ENCODE data around the gene DTNBP1.

DTNBP1 gene, protein sequence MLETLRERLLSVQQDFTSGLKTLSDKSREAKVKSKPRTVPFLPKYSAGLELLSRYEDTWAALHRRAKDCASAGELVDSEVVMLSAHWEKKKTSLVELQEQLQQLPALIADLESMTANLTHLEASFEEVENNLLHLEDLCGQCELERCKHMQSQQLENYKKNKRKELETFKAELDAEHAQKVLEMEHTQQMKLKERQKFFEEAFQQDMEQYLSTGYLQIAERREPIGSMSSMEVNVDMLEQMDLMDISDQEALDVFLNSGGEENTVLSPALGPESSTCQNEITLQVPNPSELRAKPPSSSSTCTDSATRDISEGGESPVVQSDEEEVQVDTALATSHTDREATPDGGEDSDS

GRCh38 chr6:15662326-15663129 is at the start of gene DTNBP1:
Gene DTNBP1, minus strand, starts transcription at chr6:15663028. Its CDS starts 159 bp downstream, at chr6:15662869.
- peak; percentile 95 for DNase-seq

GRCh38 chr6:15709651-15710269 is 46.9 kb upstream of the DTNBP1 start:
- DNase-seq = no peak

DNA sequence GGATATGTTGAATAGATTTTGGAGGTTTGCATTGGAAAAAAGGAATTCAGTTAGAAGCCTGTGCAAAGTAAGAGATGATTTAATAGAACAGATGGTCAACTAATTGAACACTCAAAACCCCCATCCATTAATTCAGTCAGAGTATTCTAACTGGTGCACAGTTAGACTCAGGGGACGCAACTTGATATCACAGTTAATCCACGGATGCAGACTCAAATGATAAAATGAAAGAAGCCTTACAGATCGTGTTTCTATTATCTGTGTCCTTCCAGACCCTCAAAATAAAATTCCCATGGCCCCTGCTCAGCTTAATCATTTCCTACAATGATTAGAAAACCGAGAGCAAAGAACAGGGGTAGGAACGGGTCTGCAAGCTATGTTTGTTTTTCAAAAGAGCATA is 45.4 kb upstream of the DTNBP1 start:
- DNase-seq = no peak

DNA sequence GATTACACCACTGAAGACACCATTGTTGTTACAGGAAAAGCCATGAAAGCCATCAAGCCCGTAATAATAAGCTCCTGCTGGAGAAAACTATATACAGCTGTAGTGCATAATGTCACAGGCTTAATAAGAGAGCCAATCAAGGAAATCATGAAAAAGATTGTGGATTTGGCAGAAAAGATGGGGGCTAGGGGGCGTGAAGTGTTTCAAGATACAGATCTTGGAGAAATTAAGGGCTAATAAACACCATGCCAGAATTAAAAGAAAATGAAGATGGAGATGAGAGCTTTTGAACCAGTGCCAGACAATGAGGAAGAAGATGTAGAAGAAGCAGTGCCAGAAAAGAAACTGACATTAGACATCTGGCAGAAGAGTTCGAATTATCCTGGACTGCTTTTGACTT is 43.2 kb upstream of the DTNBP1 start:
- DNase-seq = no peak

- no peak for DNase-seq
Measured at GRCh38 chr6:15698471-15698870, 35.6 kb upstream of the DTNBP1 start.

DNA sequence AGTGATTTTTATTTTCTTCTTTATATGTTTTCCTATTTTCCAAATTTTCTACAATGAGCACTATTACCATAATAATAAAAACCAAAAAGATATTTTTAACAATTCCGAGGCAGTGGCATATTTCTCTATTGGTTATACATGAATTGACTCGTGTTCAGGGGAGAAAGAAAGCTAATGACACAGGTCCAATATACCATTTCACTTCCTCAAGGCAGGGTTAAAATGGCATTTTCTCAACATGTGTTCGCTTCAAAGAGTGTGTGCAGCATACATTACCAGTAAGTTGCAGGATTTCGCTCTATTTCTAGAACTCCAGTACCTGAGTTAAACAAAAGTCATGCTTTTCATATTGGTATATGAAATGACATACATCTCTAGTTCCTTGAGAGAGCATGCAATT is 35.1 kb upstream of the DTNBP1 start:
- no peak for DNase-seq

DNA sequence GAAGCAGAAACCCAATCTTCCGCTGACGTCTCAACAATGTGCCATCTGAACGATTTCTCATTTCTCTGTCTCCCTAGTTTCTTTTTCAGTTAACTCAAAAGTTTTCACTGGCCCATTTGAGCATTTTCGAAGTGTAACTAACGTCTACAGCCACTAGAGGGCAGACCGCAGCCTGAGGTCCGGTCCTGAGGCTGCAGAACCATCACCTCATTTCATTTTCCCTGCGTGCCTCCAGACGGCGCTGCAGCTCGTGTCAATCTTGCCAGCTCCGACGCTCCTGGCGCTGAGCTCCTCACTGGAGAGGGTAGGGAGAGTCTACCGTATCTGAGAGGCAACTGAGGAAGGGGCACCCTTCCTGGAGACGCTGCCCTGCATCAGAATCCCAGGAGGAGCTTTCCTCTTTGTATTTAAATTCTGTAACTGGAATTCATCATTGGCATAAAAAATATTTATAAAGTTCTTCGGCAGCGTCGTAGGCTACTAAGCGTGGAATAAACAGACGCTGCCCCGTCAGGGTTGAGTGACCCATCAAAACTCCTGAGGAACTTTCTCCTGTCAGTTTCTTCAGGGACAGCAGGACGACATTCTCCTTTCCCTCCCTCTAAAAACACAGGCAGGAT is 28.5 kb upstream of the DTNBP1 start:
- peak; percentile 95 for DNase-seq

DNA sequence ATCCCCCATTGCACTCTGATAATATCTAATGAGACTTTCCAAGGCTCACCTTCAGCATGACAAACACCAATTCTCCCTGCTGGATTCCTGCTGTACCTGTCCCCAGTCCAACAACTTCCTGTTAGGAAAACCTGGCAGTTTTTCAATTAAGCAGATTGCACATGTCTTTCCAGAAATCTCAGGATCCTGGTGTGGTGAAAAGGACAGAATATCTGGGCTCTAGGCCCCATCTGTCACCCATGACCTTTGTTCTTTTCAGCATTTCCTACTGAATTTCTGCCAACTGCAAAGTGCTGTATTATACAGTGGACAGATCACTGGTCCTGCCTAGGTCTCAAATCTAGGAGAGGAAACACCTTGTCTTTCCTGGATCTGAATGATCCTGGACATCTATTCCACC is 27.7 kb upstream of the DTNBP1 start:
- DNase-seq = no peak

DNA sequence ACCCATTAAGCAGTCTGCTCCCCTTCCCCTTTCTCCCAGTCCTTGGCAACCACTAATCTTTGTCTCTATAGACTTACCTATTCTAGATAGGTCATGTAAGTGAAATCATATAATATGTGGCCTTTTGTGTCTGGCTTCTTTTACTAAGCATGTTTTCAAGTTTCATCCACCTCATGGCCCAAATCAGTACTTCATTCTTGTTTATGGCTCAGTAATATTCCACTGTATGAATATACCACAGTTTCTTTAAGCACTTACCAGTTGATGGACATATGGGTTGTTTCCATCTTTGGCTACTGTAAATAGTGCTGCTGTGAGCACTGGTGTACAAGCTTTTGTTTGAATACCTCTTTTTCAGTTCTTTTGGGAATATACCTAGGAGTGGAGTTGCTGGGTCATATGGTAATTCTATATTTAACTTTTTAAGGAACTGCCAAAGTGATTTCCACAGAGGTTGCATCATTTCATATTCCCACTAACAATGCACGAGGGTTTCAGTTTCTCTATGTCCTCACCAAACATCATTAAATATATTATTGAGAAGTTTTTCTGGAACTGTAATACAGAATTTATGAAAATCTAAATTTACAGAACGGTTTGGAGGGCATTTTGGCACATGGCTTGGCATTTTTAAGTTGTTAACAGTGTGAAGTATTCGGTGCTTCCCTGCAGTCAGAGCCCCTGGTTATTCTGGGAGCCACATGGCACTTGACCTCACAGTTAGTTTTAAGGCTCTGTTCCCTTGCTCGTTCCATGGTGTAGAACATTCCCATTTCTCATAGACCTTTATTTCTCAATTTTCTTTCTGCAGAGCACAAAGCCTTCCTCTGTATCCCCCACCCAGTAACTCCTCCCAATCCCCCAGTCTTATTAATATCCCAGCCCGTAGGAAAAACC is 27.0 kb upstream of the DTNBP1 start:
- DNase-seq = no peak

DNA sequence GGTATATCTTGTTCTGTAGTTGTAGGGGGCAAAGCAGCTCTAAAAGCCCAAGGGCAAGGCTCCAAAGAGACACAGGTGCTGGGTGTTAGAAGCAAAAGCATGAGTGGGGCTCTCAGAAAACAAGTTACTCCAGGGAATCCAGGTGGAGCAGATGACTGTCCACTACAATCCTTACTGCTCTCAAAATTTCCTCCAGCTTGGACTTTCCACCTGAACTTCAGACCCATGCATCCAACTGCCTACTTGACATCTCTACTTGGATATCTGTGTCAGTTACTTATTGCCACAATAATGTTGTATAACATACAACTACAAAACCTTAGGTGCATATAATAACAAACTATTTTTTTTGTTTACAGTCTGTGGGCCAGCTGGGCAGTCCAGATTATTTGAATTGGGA is 22.8 kb upstream of the DTNBP1 start:
- no peak for DNase-seq

DNA sequence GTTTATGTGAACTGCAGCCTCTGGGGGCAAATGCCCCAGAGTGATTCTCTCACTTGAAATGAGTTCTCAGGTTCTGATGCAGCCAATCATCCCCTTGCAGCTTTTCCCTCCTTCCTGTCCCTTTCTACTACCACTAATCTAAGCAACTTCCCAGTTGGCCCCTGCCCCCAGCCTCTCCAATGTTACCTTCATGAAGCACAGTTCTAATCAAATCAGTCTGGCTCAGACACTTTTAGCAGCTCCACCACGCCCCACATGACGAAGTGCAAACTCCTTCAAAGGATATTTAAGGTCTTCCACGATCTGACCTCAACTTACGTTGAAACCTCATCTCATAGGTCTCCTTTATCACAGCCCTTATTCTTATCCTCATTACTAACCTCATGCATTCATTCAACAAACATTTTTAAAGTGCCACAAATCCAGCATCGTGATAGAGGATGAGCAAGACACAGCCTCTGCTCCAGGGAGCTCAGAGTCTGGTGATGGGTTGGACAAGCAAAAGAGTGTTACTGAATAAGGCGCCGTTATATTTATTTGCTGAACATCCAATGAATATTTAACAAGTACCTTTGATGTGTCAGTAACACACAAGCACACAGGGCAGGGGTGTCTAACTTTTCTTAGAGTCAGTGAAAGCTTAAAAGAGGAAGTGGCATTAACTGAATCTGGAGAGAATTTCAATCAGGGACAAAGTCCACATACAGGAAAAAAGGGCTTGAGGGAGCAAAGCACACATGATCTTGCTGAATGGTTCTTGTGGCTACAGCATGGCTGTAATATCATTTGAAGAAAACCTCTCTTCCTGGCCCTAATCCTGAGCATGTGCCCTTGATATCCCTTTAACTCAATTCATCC is 20.4 kb upstream of the DTNBP1 start:
- peak; percentile 50 for DNase-seq

GRCh38 chr6:15681946-15682345 is 19.1 kb upstream of the DTNBP1 start:
- no peak for DNase-seq

GRCh38 chr6:15678514-15678913 is 15.7 kb upstream of the DTNBP1 start:
- DNase-seq = no peak

DNA sequence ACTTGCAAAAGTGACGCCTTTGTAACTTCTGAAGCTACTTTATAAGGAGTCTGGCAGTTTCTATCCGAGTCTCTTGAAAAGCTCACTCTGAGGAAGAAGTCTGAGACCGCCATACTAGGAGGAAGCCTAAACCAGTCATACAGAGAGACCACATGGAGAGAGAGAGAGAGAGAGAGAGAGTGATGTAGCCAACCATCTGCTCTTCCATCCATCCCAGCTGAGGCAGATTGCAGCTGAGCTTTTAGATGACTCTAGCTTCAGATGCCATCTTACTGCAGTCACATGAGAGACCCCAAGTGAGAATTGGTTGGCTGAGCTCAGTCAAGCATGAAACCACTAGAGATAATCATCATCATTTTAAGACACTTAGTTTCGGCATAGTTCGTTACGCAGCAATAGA is 15.0 kb upstream of the DTNBP1 start:
- no peak for DNase-seq

- no peak for DNase-seq
Measured at GRCh38 chr6:15675536-15676220, 12.8 kb upstream of the DTNBP1 start.

- DNase-seq = no peak
Measured at GRCh38 chr6:15674690-15675386, 12.0 kb upstream of the DTNBP1 start.

DNA sequence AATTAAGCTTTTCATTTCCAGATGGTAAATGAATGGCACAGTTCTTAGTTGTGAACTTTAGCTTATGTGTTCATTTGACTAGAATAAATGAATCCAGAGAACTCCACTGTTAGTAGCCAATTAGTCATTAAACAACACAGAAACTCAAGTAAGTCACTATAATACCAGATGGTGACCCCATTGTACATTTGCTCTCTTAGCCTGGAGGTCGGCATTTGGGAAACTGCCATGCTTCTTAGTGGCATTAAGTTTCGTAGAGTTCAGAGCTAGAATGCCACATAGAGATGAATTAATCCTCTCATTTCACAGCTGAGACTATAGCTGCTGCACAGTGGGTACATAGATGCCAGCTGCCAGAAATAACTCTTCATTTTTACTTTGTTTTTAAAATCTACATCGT is 10.8 kb upstream of the DTNBP1 start:
- DNase-seq = no peak

GRCh38 chr6:15672818-15673217 is 10.0 kb upstream of the DTNBP1 start:
- DNase-seq = no peak

DNA sequence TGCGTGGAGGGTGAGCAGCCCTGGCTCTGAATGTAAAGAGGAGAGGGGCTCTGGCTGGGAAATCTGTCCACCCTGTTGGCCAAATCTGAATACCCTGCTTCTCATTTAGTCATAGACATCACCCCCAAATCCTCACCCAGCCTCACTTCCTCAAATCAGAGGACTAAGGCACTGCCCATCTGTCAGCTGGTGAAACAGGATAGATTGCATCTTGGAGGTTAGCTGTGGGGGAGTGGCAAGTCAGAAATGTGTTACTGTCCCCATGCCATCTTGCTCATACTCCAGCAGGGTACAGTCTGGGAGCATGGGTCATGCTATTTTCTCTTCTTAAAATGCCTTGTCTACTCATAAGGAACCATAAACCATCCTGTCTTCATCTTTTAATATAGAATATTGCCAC is 9.5 kb upstream of the DTNBP1 start:
- no peak for DNase-seq

DNA sequence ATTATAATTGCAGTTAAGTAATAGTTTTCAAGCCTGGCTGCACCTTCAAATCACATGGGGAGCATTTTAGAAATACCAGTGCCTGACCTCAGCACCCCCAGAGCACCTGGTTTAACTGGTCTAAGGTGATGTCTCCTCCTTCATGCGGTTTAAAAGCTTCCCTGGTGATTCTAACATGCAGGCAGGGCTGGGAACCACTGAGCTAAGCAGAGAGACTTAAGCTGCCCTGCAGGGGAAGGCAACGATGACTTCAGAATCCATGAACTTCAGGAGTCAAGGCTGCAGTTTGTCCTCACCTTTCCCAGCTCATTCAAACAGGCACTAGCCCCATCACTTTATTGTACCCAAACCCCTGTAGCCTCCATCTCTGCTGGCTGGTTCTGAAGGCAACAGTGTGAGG is 6.1 kb upstream of the DTNBP1 start:
- no peak for DNase-seq

Measured in RPMI8226 (cell line).